HG02884 (cell line): ENCODE results near the gene RNF215.

Experiments
- ATAC-seq: cut with Tn5 transposase; IDR thresholded peaks from one replicate; pipeline ENCODE4 v1.9.1; 2021; ENCODE audit warnings: mild to moderate bottlenecking, moderate library complexity; ENCODE audit not compliant: unreplicated experiment

RNF215 gene

GRCh38 chr22:30334646-30335045 is 52.6 kb downstream of the RNF215 start:
- no peak for ATAC-seq

GRCh38 chr22:30333707-30334087 is 53.5 kb downstream of the RNF215 start:
- ATAC-seq, result no peak

- ATAC-seq, result no peak
Observed at GRCh38 chr22:30332994-30333706, 54.1 kb downstream of the RNF215 start.

- no peak for ATAC-seq
Observed at GRCh38 chr22:30332551-30332950, 54.7 kb downstream of the RNF215 start.
